Activated CD4-positive, alpha-beta T cell treated with anti-CD3 and anti-CD28 coated beads, Interleukin-2, amount 10 ng/mL, durations not matched to agents 7 days and 5 days (primary cell): ENCODE data around the gene DCX. TPM values are rescaled to one million over a fixed set of nuclear protein-coding genes. Genes with fewer than 3 reads are reported as not detected.

Source experiments
- CTCF ChIA-PET: fragments of 350-600 bp; sonication (Branson Sonifier 250); formaldehyde crosslinking; loops from one replicate; lab custom pipeline; 2021; ENCODE audit warnings: antibody characterized with exemption; lab: Charles Lee
- POLR2A ChIA-PET: fragments of 350-600 bp; sonication (Branson Sonifier 250); formaldehyde crosslinking; loops from one replicate; lab custom pipeline; 2021; ENCODE audit warnings: antibody characterized with exemption; lab: Charles Lee
- DNase-seq: peaks from one replicate; pipeline ENCODE4 v3.0.0-alpha.2; 2020
- H3K27ac Mint-ChIP-seq: one replicate; pipeline ENCODE4 v1.8.0; 2021; ENCODE audit warnings: mild to moderate bottlenecking, moderate library complexity, mixed read lengths
- H3K27me3 Mint-ChIP-seq: one replicate; pipeline ENCODE4 v1.8.0; 2021; ENCODE audit warnings: mixed read lengths
- H3K36me3 Mint-ChIP-seq: one replicate; pipeline ENCODE4 v1.8.0; 2021; ENCODE audit warnings: low read depth, mixed read lengths
- H3K4me1 Mint-ChIP-seq: one replicate; pipeline ENCODE4 v1.8.0; 2021; ENCODE audit warnings: mixed read lengths
- H3K4me3 Mint-ChIP-seq: one replicate; pipeline ENCODE4 v1.8.0; 2021; ENCODE audit warnings: mild to moderate bottlenecking, moderate library complexity, mixed read lengths
- H3K9me3 Mint-ChIP-seq: one replicate; pipeline ENCODE4 v1.8.0; 2021; ENCODE audit warnings: mixed read lengths
- total RNA-seq, 2 experiments: library from RNA; stranded (reverse); gene quantifications; one replicate each; pipeline ENCODE4 v1.2.3, GENCODE V29; 2021

Gene DCX
- not detected for total RNA-seq

DNA sequence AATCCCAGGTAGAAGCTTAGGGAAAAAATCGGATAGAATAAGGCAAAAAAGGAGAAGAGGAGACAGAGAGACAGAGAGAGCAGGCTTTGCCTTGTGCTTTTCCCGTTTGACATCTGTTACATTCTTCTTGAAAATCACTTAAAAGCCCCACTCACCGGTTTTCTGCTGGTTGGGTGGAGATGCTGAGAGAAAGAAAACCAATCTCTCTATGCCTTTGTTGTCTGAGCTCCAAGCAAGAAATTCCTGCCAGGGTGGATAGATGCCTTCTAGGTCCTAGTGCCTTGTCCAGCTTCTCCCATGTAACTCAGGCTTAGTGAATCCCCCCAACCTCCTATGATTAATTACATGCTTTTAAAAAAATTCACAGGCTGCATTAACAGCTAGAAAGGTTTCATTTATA lies at the start of gene DCX:
DCX (minus strand) TSS at position 210 of the 400 bp plus-strand sequence. CDS start 1,794 bp downstream, outside the sequence.
- H3K4me3 Mint-ChIP-seq, result no peak within 1 kb of the TSS
- no peaks in the 10 kb centered on the region for H3K9me3 Mint-ChIP-seq
- no peak within 1 kb of the TSS for H3K27ac Mint-ChIP-seq
- POLR2A ChIA-PET, result no interaction called here
- H3K27me3 Mint-ChIP-seq, result no peaks in the 10 kb centered on the region
- H3K36me3 Mint-ChIP-seq, result no peaks in the 10 kb centered on the region
- DNase-seq, result no peak
- H3K4me1 Mint-ChIP-seq, result no peaks in the 10 kb centered on the region
- CTCF ChIA-PET, result no interaction called here

- H3K4me1 Mint-ChIP-seq, result no peaks in the 10 kb centered on the region
- H3K9me3 Mint-ChIP-seq, result no peaks in the 10 kb centered on the region
- H3K36me3 Mint-ChIP-seq, result no peaks in the 10 kb centered on the region
- ChIA-PET CTCF (no interaction called here), POLR2A (no interaction called here)
- no peak overlapping the region for H3K4me3 Mint-ChIP-seq
- DNase-seq, result no peak
- no peak overlapping the region for H3K27ac Mint-ChIP-seq
- no peaks in the 10 kb centered on the region for H3K27me3 Mint-ChIP-seq
Observed at GRCh38 chrX:111460607-111461006, 48.6 kb upstream of the DCX start.

DNA sequence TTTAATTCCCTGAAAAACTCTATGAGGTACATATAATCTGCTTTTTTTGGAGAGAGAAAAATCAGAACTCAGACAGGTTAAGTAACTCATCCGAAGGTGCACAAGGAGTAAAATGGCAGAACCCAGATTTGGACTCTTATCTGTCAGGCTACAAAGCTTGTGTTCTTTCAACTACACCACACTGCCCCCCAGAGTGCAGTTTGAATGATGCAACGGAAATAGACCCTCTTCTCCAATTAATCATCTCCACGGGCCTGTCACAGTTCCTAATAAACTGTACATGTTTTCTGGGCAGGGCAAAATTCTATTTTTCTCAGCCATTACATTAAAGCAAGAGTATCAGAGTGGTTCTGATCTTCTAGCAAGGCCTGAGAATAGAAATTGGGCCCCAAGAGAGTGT lies 35.3 kb upstream of the DCX start:
- Mint-ChIP-seq H3K27me3 (peaks cover 5% of the 10 kb centered on the region), H3K27ac (no peak overlapping the region)
- POLR2A ChIA-PET, result no interaction called here

GRCh38 chrX:111445485-111445884 lies 33.5 kb upstream of the DCX start:
- POLR2A ChIA-PET, result no interaction called here
- DNase-seq, result no peak
- H3K4me3 Mint-ChIP-seq, result no peak overlapping the region
- H3K27ac Mint-ChIP-seq, result no peak overlapping the region
- no peaks in the 10 kb centered on the region for H3K4me1 Mint-ChIP-seq
- H3K36me3 Mint-ChIP-seq, result no peaks in the 10 kb centered on the region
- CTCF ChIA-PET, result no interaction called here
- H3K27me3 Mint-ChIP-seq, result peaks cover 2% of the 10 kb centered on the region
- no peaks in the 10 kb centered on the region for H3K9me3 Mint-ChIP-seq

More for the DNA sequence above, 35.3 kb upstream of the DCX start:
- Mint-ChIP-seq H3K9me3 (no peaks in the 10 kb centered on the region), H3K4me1 (no peaks in the 10 kb centered on the region), H3K4me3 (no peak overlapping the region), H3K36me3 (no peaks in the 10 kb centered on the region)
- CTCF ChIA-PET, result interaction anchor here (0.6 kb wide), 2 partner anchors 10 to 50 kb away, joined by 3 to 4 read pairs; no protein-coding TSS in a partner anchor
- peak; percentile 6 for DNase-seq

DNA sequence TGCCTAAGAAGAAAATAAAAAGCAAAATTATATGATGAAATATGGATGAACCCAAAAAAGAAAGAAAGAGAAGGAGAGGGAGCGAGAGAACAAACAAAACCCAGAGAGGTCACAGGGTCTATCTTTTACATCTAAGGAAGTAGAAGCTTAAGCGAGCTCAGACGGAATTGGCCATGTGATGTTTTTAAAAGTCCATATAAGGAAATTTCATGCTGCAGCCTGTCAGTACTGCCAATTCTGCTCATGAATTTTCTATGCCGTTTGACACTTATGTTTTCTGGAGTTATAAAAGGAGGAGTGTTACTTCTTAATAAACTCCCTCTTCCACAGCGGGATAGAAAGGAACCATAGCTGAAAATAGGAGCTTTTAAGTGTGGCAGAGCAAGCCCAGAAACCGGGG lies 32.9 kb upstream of the DCX start:
- Mint-ChIP-seq H3K27ac (no peak overlapping the region), H3K9me3 (no peaks in the 10 kb centered on the region), H3K4me1 (no peaks in the 10 kb centered on the region), H3K27me3 (peaks cover 2% of the 10 kb centered on the region), H3K4me3 (no peak overlapping the region), H3K36me3 (no peaks in the 10 kb centered on the region)
- DNase-seq, result no peak
- CTCF ChIA-PET, result no interaction called here
- POLR2A ChIA-PET, result interaction anchor here (0.6 kb wide), 1 partner anchor 271 kb away, joined by 6 read pairs; no protein-coding TSS in a partner anchor

DNA sequence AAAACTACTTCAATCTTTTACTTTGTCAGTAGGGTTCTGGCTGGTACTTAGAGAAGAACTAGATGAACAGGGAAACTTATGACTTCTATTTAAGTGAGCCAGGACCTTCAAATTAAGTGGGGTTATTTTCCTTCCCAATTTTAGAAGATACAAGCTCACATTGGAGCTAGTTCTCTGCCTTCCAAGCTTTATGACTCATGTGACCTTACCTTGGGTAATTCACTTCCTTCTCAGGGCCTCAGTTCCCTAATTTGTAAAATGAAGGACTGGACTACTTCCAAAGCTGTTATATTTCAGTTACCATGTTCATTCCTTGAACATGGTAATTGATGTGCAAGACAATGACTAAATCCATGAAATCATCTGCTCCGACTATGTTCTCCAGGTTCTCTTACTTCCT lies 32.0 kb upstream of the DCX start:
- H3K27ac Mint-ChIP-seq, result no peak overlapping the region

GRCh38 chrX:111442791-111443190 lies 30.8 kb upstream of the DCX start:
- H3K4me3 Mint-ChIP-seq, result no peak overlapping the region
- no peak overlapping the region for H3K27ac Mint-ChIP-seq
- ChIA-PET POLR2A (no interaction called here), CTCF (no interaction called here)
- no peaks in the 10 kb centered on the region for H3K36me3 Mint-ChIP-seq
- no peak for DNase-seq
- no peaks in the 10 kb centered on the region for H3K27me3 Mint-ChIP-seq
- H3K9me3 Mint-ChIP-seq, result no peaks in the 10 kb centered on the region
- H3K4me1 Mint-ChIP-seq, result no peaks in the 10 kb centered on the region

More for the DNA sequence above, 32.0 kb upstream of the DCX start:
- no peak overlapping the region for H3K4me3 Mint-ChIP-seq
- no peaks in the 10 kb centered on the region for H3K4me1 Mint-ChIP-seq
- H3K36me3 Mint-ChIP-seq, result no peaks in the 10 kb centered on the region
- H3K27me3 Mint-ChIP-seq, result peaks cover 2% of the 10 kb centered on the region
- no peaks in the 10 kb centered on the region for H3K9me3 Mint-ChIP-seq
- DNase-seq, result no peak
- POLR2A ChIA-PET, result no interaction called here
- CTCF ChIA-PET, result no interaction called here

DNA sequence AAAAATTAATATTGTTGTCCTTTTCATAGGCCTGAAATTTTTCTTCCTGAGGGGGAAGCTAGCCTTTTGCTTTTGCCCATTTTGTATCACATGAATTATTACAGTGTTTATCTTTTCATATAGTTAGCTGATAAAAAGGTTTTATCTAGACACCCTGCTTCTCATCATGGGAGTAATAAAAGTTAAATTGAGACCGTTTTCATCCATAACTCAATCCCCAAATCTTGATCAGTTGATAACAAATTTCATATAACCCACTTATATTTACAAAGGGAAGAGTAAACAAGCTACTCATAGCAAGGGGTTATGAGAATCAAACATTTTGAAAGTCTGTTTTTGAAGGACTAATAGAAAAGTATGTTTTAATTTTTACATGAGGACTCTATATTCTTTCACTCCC lies 23.5 kb upstream of the DCX start:
- H3K9me3 Mint-ChIP-seq, result no peaks in the 10 kb centered on the region
- ChIA-PET CTCF (no interaction called here), POLR2A (no interaction called here)
- no peak overlapping the region for H3K4me3 Mint-ChIP-seq
- no peak overlapping the region for H3K27ac Mint-ChIP-seq
- H3K4me1 Mint-ChIP-seq, result no peaks in the 10 kb centered on the region
- H3K36me3 Mint-ChIP-seq, result no peaks in the 10 kb centered on the region
- no peaks in the 10 kb centered on the region for H3K27me3 Mint-ChIP-seq
- DNase-seq, result no peak

DNA sequence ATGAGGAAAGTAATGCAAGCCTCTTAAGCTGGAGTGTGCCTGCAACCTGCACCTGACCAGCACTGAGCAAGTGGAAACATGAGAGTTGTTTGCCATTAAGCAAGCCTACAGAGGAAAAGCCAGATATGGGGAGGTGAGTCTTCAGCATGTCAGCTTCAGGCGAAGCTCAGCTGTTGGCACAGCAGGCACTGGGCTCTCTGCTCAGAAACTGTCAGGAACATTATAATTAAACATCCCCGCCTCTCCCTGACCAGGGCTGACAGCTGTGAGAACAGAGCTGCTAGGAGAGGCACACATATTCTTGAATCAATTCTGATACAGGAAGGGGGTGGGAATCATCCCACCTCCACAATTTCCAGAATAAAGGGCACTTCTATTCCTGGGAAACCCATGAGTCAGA lies 19.0 kb upstream of the DCX start:
- CTCF ChIA-PET, result no interaction called here
- no peak for DNase-seq
- Mint-ChIP-seq H3K4me1 (no peaks in the 10 kb centered on the region), H3K4me3 (no peak overlapping the region), H3K9me3 (no peaks in the 10 kb centered on the region), H3K36me3 (no peaks in the 10 kb centered on the region), H3K27ac (no peak overlapping the region), H3K27me3 (no peaks in the 10 kb centered on the region)
- POLR2A ChIA-PET, result no interaction called here

- Mint-ChIP-seq H3K9me3 (no peaks in the 10 kb centered on the region), H3K4me1 (no peaks in the 10 kb centered on the region), H3K27ac (no peak overlapping the region), H3K4me3 (no peak overlapping the region), H3K27me3 (no peaks in the 10 kb centered on the region), H3K36me3 (no peaks in the 10 kb centered on the region)
- DNase-seq, result no peak
- POLR2A ChIA-PET, result no interaction called here
- CTCF ChIA-PET, result no interaction called here
Observed at GRCh38 chrX:111411557-111411956, 435 bp downstream of the DCX start.

DNA sequence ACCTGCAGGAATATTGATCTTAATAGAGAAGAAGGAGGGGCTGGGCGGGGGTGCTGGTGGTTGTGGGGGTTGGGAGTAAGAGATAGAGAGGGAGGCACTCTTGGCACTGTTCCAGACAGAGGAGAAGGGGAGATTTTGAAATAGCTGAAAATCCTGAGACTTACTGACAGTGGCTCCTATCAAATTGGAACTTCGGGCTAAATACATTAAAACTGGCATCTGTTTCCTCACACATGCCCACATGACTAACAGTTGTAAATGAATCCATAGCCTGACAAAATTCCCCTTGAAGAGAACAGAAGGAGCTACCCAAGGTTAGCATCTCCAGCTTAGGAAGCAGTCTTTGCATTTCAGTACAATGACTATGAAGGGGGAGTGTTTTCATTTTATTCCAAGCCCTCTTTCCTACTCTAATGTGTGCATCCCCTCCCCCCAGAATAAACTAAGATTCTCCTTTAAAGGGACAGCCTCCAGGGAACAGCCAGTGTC lies 1.4 kb downstream of the DCX start:
- H3K4me1 Mint-ChIP-seq, result no peaks in the 10 kb centered on the region
- POLR2A ChIA-PET, result no interaction called here
- no peak overlapping the region for H3K4me3 Mint-ChIP-seq
- no peak overlapping the region for H3K27ac Mint-ChIP-seq
- CTCF ChIA-PET, result no interaction called here
- DNase-seq, result no peak
- no peaks in the 10 kb centered on the region for H3K27me3 Mint-ChIP-seq
- H3K36me3 Mint-ChIP-seq, result no peaks in the 10 kb centered on the region
- H3K9me3 Mint-ChIP-seq, result no peaks in the 10 kb centered on the region

GRCh38 chrX:111409326-111409725 lies 2.7 kb downstream of the DCX start:
- no peaks in the 10 kb centered on the region for H3K36me3 Mint-ChIP-seq
- no peaks in the 10 kb centered on the region for H3K4me1 Mint-ChIP-seq
- ChIA-PET CTCF (no interaction called here), POLR2A (no interaction called here)
- H3K4me3 Mint-ChIP-seq, result no peak overlapping the region
- no peaks in the 10 kb centered on the region for H3K9me3 Mint-ChIP-seq
- DNase-seq, result no peak
- H3K27ac Mint-ChIP-seq, result no peak overlapping the region
- no peaks in the 10 kb centered on the region for H3K27me3 Mint-ChIP-seq

DNA sequence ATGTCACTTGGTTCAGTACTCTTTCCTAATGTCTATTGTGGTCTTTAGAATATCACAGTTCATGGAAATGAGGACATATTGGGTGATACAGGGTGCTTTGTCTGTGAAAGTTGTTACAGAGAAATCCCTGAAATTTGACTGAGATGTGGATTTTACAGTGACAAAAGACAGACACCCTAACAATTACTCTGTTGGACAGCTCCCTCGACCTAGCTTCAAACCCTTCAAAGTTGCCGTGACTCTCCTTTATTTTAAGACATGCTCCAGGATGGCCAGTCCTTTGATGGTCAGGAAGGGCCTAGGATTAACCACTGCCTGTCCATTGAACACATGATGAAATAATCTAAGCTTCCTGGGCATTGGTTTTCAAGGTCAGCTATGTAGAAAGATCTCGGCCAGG lies 4.0 kb downstream of the DCX start:
- CTCF ChIA-PET, result no interaction called here
- DNase-seq, result no peak
- H3K9me3 Mint-ChIP-seq, result no peaks in the 10 kb centered on the region
- H3K36me3 Mint-ChIP-seq, result no peaks in the 10 kb centered on the region
- POLR2A ChIA-PET, result no interaction called here
- H3K4me3 Mint-ChIP-seq, result no peak overlapping the region
- no peaks in the 10 kb centered on the region for H3K27me3 Mint-ChIP-seq
- no peak overlapping the region for H3K27ac Mint-ChIP-seq
- H3K4me1 Mint-ChIP-seq, result no peaks in the 10 kb centered on the region

DNA sequence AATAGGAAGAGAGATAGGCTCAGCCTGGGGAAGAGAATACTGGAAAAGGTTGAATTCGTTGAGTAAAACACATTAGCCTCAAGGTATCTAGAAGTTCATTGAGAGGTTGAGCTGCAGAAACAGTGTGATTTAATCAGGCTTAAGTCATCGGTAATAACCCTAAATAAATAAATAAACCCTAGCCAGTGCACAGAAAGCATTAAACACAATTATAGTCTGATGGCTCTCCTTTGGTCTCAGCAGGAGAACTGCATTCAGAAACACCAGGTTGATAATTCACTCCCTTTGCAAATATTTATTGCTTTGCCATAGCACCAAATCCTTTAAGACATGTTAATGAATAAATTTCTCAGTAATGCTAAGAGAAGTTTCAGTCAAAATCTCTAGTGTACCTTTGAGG lies 9.6 kb downstream of the DCX start:
- no peaks in the 10 kb centered on the region for H3K4me1 Mint-ChIP-seq
- no peak overlapping the region for H3K27ac Mint-ChIP-seq
- no peaks in the 10 kb centered on the region for H3K9me3 Mint-ChIP-seq
- no peak overlapping the region for H3K4me3 Mint-ChIP-seq
- ChIA-PET CTCF (no interaction called here), POLR2A (no interaction called here)
- no peaks in the 10 kb centered on the region for H3K27me3 Mint-ChIP-seq
- H3K36me3 Mint-ChIP-seq, result no peaks in the 10 kb centered on the region
- no peak for DNase-seq
